CD4-positive, alpha-beta T cell treated with Interleukin-12 subunit alpha and Interleukin-12 subunit beta, for 1 hour (primary cell): ENCODE results near the gene CHN2.

Source experiments
- DNase-seq: peaks from one replicate; pipeline ENCODE4 v3.0.0-alpha.2; 2020

CHN2 gene

DNA sequence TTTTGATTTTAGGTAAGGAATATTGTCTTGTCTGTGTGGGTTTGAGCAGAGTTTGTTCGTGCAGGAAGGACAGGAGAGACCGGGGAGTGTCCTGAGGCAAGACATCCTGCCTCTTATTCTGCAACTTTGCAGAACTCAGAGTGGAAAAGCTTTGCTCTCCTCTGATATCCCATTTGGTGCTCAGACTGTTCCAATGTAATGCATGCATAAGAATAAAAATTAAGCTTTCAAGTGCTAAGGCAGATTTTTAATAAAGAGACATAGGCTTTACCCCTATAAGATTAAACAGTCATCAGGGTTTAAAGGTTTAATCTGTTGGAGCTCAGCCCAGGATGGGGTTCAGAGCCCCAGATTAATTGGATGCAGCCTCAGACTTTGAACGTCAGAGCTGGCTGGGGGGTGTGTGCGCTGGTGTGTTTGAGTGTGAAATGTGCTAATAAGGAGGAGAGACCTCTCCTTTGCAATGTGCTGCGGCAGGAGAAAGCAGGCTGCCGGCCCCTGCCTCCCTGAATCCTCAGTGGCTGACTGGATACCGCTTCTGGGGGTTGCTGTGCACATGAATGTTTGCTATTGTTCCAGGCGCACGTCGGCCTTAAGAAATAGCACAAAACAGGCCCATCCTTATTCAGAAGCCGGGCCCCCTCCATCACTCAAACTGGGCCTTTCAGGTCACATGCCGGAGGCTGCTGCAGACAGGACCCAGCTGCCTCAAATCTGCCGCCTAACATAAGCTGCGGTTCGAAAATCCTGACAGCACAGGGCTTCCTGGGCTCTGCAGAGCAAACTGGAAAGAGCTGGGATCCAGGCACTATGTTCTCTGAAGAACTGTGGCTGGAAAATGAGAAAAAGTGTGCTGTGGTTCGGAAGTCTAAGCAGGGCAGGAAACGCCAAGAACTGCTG is 285.0 kb downstream of the CHN2 start:
- no peak for DNase-seq

DNA sequence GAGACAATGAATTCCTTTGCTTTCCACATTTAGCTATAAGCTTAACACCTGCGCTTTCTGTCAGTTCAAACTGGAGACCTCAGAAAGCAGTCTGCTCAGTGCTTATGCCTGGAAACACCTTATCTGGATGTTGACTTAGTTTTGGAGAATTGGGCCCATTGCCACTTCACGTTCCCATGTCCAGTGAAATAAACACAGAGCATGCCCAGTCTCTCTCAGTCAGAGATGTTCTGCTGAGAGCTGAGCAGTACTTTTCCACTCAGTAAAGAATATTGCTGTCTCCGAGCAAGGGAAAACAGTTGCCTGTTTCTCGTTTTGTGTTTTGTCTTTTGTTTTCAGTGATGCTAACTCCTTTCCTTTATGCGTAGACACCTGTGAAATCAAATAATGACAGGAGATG is 285.9 kb downstream of the CHN2 start:
- no peak for DNase-seq

DNA sequence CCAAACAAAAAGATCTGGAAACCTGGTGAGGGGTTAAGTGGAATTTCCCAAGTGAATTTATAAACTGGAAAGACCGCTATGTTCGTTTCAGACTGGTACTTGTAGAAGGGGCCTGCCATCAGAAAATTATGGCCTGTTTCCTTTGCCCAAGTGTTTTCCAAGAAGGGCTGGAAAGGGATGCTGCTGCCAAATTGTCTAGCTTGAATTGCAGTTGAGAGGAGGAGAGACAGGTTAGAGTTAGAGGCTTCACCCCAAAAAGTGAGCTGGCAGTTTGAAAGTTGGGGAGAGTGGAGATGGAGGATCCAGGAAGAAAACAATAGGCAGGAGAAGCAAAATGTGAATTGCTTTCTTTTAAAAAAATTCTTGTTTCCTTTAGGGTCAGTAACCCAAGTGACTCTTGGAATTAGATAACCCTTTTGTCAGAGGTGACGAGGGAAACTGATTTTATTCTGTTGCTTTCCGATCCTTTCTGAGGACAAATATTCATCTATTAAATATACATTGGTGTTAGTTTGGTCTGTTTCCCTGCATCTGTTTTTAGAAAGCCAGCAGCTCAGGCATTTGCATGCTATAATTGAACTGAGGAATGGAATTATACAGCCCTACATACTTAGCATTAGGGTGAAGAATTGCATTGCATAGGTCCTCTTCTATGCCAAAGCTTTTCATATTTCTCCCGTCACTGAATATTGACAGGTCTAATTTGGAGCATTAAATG is 286.5 kb downstream of the CHN2 start:
- DNase-seq: no peak

DNA sequence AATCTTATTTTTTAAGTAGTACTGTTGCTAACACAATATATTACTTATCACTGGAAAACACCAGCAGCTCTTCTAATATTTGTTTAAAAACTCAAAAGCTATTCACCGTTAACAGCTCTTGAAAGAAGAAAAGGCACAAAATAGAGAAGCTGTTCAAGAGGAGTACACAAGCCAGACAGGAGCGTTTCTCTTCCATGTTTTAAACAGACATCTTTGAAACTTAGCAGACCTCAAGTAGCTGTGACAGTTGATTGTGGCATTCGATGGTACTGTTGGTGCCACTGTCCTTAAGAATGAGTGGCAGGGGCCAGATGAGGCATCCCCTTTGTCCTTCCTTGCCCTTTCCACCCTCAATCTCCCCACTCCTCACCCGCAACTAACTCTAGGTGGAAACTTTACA is 287.5 kb downstream of the CHN2 start:
- no peak for DNase-seq

DNA sequence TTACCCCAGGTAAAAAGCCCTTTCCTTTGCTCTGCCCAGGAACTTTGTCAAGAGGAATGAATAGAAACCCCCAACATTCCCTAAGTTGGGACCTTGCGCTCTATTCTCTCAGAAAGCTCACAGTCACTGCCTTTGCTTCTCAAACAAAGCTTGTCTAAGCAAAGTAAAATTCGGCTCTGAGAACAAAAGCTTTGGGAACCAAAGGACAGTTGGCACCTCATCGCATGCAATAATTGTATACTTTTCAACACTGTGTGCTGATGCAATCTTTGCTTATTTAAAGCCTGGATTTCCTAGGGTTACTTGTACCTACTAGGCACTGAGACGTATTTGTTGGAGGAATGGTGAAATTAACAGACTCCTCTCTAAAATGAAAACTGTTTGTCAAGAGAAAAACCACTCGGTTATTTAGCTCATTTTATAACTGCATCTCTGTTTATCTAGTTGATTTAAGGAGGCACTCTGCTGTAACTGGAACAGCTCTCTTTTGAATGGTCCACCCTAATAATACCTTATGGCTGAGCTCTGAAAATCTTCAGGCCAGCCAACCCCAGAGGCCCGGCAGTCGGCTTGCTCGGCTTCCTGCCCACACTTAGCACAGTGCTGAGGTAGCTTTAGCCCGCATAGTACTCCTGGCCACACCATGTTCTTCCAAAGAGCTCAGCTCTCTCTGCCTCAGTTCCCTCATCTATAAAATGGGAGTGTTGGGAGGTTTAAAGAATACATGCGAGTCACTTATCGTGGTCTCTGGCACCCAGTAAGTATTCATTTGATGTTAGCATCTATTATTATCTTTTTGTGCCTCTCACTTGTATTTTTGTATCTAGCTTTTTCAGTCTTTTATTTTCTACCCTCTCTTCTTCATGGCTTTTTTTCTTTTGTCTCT is 288.9 kb downstream of the CHN2 start:
- DNase-seq: no peak

DNA sequence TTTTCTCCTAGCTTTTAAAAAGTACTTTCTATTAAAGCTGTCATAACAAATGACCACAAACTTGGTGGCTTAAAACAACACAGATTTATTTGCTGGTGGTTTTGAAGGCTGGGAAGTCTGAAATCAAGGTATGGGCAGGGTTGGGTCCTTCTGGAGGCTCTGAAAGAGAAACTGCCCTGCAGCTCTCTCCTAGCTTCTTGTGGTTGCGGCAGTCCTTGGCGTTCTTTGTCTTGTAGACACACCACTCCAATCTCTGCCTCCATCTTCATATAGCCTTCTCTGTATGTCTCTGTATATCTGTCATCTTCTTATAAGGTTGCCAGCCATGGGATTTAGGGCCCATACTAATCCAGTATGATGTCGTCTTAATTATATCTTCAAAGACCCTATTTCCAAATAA is 289.7 kb downstream of the CHN2 start:
- DNase-seq: no peak

DNA sequence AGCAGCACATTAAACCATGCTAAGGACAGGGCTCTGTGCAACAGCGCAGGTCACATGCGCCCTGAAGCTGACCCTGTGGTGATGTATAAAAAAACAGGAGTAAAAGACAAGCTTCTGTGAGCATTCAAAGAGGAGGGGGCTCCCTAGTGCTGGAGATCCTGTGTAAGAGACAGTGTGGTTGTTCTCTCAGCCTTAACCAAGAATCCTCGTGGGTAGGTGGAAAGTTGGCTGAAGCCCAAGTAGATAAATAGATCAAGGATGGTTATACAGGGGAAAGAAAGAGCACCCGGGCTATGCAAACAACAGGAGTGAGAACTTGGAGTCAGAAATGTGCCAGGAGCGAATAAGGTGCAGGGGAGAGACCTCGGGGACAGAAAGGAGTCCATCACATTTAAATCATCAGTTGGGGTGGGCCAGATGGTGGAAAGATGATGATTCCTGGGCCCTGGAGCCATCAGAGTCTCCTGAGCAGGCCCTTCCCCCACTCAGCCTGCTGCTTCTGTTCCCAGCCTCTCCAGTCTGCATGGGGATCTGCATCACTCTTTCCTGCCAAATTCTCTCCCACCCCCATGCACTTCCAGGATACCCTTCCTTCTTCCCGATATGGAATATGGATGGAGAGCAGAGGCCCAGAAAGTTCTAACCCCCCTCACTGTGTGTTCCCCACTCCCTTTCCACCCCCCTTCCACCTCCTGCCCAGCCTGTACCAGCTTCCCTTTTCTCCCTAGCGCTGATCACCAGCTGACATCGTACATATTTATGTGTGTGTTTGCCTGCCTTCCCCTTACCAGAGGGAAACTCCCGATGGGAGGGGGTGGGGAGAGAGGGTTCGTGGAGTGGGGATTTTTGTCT is 291.0 kb downstream of the CHN2 start:
- DNase-seq: no peak

DNA sequence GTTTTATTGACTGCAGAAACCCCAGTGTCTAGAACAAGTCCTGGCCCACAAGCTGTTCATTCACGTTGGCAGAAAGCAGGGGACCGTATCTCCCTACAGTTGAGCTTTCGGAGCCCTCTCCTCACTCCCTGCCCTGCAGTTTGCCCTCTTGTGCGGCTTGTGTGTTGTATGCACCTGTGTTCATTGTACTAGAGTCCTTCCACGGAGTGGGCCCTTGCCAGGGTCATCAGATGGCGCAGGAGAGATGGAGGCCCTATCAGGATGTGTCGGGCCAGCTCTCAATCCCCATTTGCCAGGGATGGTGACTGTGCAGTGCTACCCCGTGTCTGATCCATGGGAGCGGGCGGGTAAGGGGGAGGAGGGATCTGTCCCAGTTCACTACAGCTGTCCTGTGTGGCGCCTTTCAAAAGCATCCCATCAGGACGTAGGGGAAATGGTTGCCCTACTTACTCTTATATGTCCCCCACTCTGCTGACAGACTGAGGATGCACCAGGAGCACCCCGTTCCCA is 291.7 kb downstream of the CHN2 start:
- no peak for DNase-seq

DNA sequence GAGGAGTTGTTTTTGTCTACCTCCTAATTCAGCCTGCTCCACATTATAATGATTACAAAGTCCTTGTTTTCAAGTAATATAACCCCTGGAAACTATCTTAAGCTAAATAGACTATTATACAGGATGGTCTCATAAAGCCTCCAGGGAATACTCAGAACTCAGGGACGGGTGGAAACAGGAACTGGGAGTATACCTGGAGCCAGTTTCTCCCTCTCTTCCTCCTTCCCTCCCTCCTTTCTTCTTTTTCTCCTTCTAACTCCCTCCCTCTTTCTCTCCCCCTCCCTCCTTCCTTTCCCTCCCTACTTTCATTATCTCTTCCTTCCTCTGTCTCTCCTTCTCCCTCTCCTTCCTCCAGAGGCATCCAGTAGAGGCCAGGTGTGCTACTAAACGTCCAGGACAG is 292.8 kb downstream of the CHN2 start:
- no peak for DNase-seq

DNA sequence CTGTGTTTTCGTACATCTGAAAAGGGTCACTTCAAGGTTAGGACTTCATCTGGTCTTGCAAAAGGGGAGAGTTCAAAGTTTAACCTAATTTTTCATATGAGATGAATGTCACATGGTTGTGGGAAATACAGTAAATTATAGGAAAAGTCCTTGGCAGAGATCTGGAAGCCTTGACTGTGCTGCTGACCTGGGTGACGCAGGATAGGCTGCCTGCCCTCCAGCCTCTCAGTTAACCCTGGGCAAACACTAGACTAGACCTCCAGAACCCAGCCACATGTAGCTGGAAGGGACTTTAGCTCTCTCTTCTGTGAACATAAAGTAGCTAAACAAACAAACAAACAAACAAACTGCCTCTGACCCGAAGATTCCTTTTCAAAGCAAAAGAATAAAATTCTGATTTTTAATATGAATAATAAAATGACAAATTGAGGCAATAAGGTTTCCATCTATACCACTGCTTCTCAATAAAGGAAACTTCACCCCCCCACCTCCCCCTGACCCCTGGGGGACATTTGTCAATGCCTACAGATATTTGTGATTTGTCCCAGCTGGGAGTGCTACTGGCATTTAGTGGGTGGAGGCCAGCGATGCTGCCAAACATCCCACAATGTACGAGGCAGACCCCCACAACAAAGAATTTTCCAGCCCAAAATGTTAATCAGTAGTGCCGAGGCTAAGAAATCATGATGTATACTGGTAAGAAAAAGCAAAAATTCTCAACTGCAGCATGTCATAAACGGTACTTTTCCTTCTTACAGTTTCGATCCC is 293.8 kb downstream of the CHN2 start:
- no peak for DNase-seq

DNA sequence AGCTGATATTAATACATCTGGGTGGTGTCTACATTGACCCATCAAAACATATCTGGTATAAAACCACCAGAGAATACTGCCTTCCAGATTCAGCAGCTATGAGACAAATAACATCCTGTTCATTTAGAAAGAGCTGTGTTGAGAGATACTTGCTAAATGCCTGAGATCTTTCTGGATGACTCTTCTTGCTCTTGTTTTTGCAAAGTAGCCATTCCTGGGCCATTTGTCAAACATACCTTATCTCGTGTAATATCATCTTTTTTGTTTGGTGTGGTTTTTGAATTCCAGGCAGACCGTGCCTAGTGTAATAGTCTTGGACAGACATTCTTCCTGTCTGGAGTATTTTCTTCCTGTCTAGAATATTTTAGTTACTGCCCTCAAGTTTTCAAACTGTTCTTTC is 294.4 kb downstream of the CHN2 start:
- no peak for DNase-seq

DNA sequence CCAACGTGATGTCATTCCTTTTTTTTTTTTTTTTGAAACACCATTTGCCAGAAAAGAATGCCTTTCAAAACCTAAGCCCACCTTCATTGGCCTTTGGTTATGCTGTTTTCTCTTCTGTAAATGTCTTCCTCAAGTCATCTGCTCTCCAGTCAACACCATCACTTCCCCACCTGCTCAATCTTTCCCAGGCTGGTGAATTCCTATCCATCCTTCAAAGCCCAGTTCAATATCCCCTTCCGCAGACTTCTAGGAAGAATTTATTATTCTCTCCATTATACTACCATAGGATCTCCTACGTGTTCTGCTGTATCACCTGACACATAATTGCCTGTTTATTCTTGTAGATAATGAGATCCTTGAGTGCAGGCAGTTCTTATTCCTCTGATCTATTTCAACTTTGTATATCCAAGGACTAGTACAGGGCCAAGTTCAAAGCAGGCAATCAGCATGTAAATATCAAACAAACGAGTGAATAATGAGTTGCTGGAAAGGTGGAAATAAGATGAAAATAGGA is 295.6 kb downstream of the CHN2 start:
- no peak for DNase-seq

DNA sequence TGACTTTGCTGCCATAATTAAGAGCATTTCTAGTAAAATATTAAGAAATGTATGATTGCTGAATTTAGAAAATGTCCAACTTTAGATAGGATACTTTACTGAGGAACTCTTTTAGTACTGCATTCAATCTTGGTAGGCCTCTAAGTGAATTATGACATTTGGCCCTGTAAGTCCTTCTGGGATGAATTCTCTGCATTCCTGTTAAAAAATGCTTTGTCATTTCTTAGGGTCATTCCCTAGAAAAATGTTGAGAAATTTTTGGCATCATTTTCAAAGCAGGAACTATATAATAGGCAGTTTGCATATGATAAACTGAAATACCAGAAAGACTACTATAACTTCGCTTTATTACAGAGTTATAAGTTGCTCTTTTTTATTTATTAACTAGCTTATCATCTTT is 299.8 kb downstream of the CHN2 start:
- no peak for DNase-seq

DNA sequence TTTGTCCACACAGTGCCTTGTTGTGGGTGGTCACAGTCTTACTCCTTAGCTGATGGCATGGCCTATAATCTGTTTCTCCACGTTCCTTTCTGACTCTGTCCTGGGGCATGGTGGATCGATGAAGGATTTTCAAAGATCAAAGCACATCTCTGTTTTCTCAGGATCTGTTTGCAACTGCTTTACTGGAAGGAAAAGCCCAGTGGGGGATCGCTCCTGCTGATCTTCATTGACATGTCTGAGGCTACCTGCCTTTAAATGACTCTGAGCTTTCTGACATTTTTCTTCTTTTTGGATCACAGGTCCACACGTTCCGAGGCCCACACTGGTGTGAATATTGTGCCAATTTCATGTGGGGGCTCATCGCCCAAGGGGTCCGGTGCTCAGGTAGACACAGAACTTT is 301.1 kb downstream of the CHN2 start:
- DNase-seq: no peak

DNA sequence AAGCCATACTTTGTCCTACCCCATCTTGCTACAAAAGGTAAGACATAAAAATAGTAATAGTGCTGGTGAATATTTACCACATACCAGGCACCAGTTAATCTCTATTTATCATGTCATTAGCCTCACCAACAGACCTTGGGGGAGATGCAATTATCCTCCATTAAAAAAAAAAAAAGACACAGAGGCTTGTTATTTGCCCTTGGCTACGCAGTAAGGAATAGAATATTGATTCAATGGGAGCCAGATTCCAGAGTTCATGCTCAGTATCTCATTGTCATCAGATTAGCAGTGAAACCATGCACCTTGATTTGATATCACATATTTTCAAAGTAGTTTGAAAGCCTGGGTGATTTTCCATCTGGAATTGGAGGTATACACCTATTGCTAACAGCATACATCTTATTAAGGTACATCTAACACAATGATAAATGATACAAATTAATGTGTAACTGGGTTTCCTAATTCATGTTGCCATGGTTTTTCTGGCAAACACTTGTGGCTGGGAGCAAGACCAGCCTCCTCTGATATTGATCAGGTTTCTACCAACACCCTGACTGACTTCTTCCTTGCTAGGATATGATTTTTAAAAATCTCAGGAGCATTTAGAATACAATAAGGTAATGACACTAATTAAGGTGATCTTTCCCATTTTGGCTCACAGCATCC is 301.9 kb downstream of the CHN2 start:
- DNase-seq: no peak

DNA sequence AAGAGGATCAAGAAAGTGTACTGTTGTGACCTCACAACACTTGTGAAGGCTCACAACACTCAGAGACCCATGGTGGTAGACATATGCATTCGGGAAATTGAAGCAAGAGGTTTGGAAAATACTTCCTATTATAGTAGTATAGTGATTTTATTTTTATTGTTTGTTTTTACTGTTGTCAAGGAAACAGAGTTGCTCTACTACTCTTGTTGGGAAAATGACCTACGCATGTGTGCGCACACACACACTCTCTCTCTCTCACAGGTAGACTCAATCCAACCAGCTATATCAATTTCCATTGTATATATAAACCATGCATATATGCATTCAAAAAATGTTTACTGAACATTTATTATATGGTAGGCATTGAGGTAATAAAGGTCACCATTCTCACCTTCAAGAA is 305.4 kb downstream of the CHN2 start:
- no peak for DNase-seq

DNA sequence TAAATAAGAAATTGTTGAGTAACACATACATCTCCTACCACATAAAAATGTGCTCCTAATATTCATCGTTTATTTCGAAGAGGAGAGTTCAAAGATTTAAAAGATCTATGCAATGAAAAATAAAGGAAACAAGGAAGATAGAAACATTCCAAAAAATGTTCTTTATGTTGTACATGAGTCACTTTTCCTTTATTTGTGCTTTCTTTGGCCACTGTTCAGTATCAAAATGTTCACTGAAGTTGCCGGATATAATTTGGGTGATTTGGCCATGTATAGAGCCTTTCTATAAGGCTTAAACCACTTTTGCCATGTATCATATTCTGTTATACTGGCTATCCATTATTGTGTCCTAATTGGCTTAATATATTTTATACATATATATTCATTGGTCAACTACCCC is 306.1 kb downstream of the CHN2 start:
- DNase-seq: no peak

DNA sequence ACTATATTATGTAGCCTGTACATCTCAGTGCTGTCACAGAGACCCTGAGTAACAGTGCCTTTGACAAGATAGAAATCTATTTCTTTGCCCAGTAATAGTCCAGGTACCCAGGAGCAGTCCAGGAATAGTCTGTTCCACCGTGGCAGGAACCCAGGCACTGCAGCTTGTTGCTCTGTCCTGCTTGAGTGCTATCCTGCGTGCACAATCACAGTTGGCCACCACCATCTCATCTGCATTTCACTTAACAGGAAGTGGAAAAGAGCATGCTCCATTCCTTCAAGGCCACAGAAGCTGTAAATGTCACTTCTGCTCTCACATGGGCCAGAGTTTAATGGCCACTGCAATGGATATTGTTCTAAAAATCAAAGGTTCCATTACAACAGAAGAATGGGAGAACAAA is 307.6 kb downstream of the CHN2 start:
- DNase-seq: no peak

DNA sequence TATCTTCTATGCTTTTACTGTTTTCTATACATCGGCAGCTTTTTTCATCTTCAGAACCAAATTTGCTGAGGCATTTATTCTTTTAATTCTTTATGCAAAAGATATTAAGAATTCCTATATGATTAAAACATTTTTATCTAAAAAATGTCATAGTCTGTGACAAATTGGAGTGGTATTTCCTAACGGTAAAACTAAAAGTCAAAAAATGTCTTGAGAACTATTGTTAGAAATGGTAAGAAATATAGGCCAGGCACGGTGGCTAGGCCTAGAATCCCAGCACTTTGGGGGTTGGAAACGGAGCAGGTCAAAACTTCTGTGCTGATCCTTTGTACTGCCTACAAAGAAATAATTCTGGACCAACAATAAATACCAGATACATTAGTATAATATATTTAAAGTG is 311.4 kb downstream of the CHN2 start:
- DNase-seq: no peak

DNA sequence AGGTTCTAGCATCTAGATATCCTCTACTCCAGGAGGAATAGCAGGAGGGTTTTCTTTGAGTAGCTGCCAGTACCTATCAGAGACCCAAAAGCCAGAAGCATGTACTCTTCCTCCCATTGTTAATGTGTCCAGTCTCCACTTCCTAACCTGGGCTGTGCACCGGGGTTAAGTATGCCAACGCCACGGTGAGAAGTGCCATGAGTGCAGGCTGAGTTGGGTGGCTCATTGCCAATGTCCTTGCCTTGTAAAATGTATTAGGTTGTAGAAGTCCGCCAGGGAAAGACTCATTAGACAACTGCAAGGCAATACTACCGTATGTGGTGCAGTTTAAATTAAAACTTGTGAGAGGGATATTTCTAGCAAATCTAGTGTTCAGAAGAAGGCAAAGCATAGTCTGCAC is 314.0 kb downstream of the CHN2 start:
- no peak for DNase-seq

DNA sequence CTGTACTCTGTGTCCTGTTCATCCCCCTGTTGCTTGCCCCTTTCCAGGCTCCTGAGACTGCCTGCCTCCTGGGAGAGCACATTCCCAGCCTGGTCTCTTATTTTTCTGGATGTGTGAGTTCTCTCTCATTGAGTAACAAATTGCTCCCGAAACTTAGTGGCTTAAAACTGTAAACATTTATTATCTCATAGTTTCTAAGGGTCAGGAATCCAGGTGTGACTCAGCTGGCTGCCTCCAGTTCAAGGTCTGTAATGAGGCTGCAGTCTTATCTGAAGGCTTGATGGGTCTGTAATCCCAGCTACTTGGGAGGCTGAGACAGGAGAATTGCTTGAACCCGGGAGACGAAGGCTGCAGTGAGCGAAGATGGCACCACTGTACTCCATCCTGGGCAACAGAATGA is 315.5 kb downstream of the CHN2 start:
- no peak for DNase-seq
